GM18519 (cell line): ENCODE measurements around the gene IL15RA.
"Not testable (repeated sequence)": the region's sequence is repeated elsewhere in the genome, so short reads cannot be mapped to it uniquely, and the experiment has no call there.

Experiments used
- ATAC-seq: cut with Tn5 transposase; IDR thresholded peaks from one replicate; pipeline ENCODE4 v1.9.1; 2021; ENCODE audit warnings: mild to moderate bottlenecking, moderate library complexity; ENCODE audit not compliant: unreplicated experiment, low FRiP score

Gene IL15RA

DNA sequence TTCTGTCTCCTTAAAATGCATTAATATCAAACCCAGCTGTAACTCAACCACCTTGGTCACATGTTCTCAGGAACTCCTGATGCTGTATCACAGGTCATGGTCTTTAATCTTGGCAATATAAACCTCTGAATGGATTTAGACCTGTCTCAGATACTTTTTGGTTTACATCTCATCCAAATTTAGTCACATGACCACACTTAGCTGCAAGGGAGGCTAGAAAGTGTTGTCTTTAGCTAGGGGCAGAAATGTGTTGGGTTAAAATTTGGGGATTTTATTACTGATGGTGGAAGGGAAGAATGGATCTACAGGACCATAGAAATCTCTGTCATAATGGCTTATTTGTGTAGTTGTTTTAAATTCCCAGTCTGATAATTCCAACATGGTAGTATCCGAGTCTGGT, 29.6 kb upstream of the IL15RA start:
- no peak for ATAC-seq

DNA sequence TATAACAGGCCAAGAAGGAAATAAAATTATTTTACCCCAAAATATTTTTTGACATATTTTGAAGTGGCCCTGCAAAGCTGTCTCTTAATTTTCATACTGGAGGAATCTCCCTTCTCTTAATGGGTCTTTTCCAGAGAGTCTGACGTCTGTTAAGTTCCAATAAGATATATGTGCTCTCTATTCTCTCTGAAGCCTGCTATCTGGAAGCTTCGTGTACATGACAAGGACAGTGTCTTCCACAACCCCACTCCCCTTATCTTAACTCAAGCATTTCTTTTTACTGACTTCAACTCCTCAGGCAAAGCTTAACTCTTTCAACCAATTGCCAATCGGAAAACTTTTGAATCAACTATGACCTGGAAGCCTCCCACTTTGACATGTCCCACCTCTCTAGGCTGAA, 29.2 kb upstream of the IL15RA start:
- no peak for ATAC-seq

DNA sequence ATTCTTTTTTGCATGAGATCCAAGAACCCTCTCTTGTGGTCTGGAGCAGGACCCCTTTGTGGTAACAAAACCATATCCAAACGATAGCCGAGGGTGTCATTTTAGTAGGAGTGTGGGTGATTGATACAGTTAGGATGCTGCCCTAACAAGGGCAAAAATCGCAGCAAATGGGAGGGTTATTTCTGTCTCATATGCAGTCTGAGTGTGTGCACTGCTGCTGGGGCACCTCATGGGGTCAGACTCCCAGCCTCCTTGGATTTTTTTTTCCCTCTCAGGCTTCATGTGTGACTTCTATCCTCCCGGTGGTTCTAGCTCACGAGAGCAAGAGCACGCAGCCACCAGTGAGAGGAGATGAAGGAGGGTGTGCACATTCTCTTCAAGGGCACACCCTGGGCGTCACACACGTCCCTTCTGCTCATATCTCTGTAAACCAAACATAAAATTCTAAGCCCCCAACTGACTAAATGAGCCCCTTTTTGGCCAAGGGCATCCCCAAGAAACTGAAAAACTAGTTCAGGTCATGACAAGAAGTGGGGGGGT, 28.6 kb upstream of the IL15RA start:
- no peak for ATAC-seq

DNA sequence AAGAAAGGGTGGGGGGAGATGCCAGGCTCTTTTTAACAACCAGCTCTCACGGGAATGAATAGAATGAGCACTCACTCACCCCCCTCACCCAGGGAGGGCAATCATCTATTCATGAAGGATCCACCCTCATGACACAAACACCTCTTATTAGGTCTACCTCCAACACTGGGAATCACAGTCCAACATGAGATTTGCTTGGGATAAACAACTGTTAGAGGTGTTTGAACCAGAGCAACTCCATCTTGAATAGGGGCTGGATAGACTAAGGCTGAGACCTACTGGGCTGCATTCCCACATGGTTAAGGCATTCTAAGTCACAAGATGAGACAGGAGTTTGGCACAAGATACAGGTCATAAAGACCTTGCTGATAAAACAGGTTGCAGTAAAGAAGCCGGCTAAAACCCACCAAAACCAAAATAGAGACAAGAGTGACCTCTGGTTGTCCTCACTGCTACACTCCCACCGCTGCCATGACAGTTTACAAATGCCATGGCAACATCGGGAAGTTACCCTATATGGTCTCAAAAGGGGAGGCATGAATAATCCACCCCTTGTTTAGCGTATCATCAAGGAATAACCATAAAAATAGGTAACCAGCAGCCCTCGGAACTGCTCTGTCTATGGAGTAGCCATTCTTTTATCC, 27.9 kb upstream of the IL15RA start:
- not testable (repeated sequence) for ATAC-seq

GRCh38 chr10:6002809-6003510, 25.6 kb upstream of the IL15RA start:
- no peak for ATAC-seq

DNA sequence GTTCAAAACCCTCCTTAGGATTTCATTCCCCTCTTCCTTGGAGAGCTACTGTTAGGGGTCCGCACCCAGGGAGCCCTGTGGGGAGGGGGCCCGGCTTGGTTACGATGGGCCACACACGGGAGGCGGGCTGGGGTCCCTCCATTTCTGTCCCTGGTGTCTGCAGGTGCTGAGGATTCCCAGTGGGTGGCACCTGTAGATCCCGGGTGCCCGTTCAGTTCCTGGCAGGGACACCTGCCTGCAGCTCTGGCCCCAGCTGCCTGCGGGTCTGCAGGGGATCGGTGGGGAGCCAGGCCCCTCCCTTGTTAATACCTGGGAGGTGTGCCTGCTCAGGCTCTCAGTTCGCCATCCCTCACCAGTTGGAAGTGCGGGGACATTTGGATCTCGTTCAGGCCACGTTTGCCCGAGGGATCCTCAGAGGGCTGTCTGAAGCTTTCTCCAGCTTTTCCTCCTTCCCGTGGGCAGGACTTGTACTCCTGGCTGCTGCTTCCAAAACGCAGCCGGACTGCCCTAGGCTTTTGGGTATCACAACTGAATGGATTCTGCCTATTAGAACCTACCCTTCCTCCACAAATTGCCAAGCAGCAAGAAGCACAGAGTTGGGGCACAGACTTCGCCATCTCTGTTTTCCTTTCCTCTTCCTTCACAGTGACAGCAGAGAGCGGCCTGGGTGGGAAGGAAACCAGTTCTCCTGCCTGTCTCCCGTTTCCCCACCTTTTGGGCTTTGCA, 22.3 kb upstream of the IL15RA start:
- no peak for ATAC-seq

- no peak for ATAC-seq
These were observed 19.4 kb upstream of the IL15RA start for GRCh38 chr10:5996696-5997095.

- ATAC-seq: no peak
These were observed 15.1 kb upstream of the IL15RA start for GRCh38 chr10:5992398-5992797.

DNA sequence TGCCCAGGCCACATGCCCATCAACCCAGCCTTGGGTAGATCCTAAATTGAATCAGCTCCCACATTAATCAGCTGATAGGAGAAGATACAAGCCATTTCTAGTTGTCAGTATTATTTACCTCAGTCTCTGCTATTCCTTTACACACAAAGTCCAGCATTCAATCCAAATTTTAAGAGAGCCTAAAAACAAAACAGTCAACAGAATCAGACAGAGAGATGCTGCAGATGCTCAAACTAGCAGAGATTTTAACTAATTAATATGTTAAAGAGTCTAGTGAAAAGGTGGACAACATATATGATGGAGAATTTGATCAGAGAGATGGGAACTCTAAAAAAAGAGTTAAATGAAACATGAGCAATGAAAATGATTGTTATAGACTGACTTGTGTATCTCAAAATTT, 14.4 kb upstream of the IL15RA start:
- ATAC-seq: no peak

DNA sequence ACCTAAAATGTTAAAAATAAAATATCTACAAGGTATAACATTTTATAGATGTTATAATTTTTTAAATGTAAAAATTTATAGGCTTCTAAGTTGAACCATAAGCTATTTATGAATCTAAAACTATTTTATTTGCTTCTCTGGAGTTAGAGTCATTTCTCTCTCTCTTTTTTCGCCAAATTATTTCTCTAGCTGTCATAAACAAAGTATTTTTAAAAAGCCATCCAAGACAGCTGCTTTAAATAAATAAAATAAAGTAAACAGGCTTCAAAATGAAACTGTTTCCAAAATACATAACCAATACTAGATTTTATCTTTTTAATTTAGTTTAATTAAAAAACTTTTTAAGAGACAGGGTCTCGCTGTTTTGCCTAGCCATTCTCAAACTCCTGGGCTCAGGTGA, 12.4 kb upstream of the IL15RA start:
- no peak for ATAC-seq

GRCh38 chr10:5988336-5988920, 11.1 kb upstream of the IL15RA start:
- no peak for ATAC-seq

- no peak for ATAC-seq
These were observed 10.4 kb upstream of the IL15RA start for GRCh38 chr10:5987747-5988146.

GRCh38 chr10:5985029-5985428, 7.7 kb upstream of the IL15RA start:
- no peak for ATAC-seq

GRCh38 chr10:5983774-5984173, 6.4 kb upstream of the IL15RA start:
- ATAC-seq: no peak

DNA sequence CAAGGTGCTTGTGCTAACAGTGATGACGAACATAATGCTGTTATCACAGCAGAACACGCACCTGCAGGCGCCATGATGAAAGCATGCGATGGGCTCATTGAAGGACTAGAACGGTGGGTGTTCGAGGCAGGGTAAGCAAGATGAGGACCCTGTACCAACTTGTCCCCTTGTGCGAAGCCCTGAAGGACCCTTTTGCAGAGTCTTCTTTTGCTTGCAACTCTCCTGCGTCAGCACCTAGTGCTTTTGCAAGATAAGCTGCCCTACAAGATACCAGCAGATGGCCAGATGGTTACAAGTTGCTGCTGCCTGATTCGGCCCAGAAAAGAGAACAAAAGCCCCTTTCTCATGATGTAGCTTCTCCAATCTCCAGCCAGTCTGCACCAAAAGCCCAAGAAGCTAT, 4.2 kb upstream of the IL15RA start:
- no peak for ATAC-seq

- no peak for ATAC-seq
These were observed 817 bp upstream of the IL15RA start for GRCh38 chr10:5978230-5978489.

DNA sequence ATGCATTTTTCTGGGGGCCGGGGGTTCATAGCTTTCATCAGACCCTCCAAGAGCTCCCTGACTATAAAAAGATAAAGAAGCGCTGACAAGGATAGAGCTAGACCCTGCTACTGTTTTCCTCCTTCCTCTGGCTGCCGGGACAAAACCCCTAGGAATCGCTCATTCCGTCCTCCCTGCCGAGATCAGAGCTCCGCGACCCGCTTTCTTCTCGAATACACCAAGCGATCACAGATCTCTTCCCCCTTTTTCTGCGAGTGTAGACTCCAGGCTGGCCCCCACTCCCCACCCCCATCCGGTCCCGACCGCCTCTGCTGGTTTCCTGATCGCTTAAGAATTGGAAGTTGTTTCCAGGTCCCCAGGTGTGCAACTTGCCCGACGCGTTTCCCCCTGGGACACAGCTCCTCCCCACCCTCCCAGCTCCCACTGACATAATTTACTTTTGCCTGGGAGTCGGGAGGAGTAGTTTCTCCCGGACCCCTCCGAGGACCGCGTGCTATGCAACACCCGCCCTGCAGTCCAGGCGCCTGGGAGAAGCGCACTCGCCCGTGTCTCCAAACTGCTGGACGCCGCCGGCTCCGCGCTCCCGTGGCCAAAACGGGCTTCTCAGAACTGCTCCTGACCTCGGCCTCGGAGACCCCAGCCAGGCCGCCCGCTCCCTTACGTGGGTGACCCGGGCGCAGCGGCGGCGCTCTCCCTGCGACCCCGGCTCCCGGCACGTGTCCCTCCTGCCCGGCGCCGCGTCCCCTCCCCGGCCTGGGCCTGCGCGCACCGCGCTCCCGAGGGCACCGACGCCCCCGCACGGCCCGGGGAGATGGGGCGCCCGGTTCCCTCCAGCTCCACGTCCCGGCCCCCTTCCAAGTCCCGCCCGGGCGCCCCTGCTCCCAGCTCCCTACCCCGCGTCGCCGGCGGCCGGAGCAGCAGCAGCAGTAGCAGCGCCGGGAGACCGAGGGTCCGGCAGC, 552 bp downstream of the IL15RA start:
- ATAC-seq: peak; percentile 4

- ATAC-seq: peak; percentile 59
These were observed 1.5 kb downstream of the IL15RA start for GRCh38 chr10:5975641-5976473.

DNA sequence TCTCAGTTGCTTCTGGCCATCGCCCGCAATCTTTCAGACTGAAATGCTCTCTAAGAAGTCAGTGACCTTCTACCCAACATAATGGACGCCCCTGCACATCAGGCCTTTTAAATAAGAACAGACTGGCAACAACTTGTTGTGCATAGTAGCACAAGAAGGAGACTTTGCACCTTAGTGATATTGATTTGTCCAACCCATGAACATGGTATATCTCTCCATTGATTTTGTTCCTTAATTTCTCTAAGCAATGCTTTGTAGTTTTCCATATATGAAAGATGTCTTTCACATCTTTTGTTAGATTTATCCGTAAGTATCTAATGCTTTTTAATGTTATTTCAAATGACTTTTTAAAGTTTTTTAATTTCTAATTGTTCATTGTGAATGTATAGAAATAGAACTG, 4.3 kb downstream of the IL15RA start:
- no peak for ATAC-seq
